ENCODE measurements around the gene NIPAL3.

NIPAL3 gene

DNA sequence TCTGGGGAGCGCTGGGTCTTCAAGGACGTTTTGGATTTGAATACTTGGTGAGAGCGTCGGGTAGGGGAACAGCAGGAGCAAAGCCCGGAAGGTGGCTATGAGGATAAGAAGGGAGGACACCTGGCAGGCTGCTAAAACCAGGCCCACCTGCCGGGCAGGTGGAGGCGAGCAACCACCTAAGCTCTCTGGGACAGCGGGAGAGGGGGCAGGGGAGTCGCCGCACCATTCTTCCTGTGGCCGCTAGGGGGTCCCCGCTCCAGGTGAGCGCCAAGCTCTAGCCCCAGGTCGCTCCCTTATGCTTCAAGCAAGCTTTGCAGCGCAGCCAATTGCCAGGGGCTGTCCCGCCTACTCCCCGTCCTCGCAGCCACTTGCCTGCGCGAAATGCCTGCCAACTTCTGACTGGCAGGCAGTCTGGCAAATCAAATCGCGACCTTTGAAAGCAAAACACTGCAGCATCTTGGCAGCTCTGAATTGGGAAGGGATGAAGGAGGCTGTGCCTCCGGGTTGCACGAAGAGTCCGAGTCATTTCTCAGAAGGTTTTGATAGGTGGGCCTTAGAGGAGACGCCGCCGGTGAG is at the start of gene NIPAL3:
Gene NIPAL3, plus strand, starts transcription at position 469 of the 576 bp plus-strand sequence. CDS start 3,746 bp downstream, outside the sequence.
- DNase-seq (ENCODE audit: low read depth, low spot score) = peak; percentile 98

DNA sequence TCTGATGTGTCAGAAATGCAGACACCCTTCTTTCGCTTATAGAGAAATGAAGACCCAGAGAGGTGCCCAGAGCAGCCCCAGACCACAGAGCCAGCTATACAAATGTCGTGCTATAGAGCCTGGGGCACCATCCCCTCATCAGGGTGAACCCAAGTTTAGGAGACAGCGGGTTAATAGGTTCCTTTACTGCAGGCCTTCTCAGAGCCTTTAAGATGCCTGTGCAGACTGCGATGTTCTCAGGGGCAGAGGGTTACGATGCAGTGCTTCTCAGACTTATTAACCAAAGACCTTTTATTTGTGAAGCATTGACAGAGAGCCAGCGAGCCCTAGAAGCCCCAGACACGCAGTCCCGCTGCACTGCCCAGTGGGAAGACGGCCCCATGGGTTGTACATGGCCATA is 48.9 kb upstream of the NIPAL3 start:
- no peak for DNase-seq (ENCODE audit: low read depth, low spot score)

DNA sequence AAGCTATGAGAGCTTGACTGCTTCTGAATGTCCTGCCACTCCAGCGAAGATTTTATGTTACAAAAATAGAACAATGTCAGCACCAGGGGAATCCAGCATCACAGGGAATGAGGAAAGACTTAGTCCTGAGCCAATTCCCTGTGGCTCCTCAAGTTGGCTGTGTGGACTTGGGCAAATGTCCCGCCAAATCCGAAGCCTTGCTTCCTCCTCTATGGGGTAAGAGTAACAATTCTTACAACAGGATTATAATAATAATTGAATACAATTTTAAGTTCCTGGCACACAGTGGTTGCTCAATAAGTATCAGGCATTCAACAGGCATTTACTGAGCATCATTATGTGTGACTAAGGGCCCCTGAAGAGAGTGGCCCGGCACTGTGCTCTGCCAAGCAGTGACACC is 46.4 kb upstream of the NIPAL3 start:
- no peak for DNase-seq (ENCODE audit: low read depth, low spot score)

DNA sequence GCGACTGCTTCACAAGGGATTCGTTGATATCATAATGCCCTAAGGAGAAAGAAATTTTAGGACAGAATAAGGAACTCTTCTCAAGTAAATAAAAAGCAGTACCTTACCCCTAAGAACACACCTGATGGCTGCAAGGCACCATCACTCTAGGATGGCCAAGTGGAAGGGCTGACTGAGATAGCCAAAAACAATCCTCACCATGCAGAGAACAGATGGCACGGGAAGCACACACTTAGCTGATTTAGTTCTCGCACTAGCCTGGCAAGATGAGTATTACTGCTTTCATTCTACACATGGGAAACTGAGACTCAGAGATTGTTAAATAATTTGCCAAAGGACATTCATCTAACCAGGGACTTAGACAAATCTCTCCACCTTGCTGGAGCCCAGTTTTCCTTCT is 45.8 kb upstream of the NIPAL3 start:
- DNase-seq (ENCODE audit: low read depth, low spot score) = no peak

DNA sequence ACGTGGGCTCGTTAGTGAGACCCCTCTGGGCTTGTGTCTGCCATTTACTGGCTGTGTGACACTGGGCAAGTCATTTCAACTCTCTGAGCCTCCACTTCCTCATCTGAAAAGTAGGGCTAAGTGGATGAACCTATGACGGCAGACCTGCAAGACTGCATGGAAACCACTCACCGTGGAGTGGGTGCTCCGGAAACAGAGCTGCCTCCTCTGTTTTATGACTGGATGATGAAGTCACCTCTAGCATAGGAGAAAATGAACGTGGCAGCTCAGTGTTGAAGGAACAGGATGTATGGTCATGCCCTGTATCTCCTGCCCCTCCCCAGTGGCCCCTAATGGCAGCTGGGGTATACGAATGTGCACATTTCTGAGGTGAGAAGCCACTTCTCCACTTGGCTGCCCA is 42.6 kb upstream of the NIPAL3 start:
- DNase-seq (ENCODE audit: low read depth, low spot score) = no peak

DNA sequence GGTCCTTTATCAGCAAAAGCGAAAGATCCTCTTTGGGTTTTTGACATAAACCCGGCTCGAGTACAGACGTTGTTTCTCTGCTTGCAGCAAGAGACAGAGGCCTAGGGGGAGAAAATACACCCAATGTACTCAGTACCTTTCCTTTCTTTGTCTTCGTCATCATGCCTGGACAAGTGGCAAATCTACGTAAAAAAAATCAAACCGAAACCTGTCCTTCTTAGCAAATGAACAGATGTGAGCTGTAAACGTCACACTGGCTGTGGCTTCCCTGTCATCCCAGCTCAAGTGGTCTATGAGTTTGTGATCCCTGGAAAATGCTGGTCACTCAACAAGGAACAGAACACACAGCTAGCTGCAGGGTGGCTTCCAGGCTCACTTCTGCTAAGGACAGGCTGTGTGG is 41.9 kb upstream of the NIPAL3 start:
- no peak for DNase-seq (ENCODE audit: low read depth, low spot score)

DNA sequence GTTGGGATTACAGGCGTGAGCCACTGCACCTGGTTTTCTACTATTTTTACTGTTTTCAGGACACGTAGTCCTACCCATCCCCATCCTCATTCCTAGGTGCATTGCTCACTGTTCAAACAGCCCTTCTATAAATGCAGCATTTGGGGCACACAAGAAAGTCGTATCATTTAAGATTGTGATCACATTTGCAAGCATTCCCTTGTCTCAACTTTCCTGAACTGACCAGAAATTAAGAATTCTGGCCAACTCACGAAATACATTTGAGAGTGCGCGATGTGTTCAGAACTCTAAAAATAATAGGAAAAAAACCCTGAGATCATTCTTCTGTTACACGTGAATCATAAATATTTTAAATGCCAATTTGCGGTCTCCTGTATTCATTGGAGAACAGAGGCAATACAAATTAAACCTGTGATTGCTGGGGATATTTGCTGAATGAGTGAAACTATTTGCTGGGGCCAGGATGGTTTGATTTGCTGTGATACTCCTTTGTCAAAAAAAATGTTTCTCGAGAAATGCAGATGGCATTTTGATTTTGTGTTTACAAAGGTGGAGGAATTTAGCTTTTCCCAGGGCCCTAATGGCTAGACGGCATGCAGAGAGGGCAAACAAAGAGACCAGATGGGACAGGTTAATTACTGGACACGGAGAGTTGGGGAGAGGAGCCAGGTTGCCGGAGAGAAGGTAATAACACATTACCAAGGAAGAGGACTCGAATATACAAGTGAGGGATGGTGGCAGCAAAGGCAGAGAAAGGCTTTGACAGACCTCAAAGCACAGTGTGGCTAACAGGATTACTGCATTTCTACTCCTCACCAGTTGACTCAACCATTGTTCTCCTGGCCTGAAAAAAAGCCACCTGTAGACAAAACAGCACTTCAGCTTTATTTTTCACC is 40.5 kb upstream of the NIPAL3 start:
- no peak for DNase-seq (ENCODE audit: low read depth, low spot score)

DNA sequence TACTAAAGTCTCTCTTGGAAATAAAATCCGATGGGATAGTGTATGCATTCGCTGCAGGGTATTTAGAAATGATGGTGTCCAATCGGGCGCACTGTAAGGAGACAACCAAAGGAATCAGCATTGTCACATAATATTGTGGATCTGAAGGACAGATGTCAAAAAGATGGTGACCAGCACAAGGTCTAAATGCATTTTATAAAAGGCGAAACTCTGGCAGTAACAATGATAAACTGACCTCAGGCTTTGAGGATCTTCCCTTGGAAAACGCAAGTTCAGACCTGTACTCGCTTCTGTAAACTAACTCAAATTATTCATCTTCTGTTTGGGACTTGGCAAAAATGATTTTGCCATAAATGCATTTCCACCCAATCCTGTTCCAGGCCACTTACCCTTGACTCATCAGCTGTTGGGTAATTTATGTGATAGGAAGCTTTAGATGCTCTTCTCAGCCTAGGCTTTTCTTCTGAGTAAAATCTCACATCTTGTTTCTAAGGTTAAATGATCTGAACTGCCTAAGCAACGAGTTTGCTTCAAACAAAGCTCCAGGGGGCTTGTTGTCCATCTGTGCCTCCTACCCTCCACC is 35.8 kb upstream of the NIPAL3 start:
- DNase-seq (ENCODE audit: low read depth, low spot score) = no peak

DNA sequence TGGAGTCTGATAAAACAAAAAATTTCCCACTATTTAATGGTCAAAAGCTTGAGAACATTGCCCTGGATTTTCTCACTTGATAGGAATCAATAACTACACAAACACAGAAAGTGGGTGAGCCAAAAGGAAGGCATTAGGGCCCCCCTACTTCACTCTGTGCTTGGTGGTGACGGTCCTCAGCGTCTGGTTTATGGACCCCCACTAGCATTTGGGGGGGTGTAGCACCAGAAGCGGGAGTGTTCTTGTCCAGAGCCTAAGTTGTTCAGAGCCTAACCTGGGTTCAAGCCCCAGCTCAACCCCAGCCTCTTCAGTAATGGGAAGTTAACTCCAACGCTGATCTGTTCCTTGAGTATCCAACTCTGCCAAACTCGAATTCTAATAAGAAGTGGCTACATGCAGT is 35.1 kb upstream of the NIPAL3 start:
- DNase-seq (ENCODE audit: low read depth, low spot score) = no peak

DNA sequence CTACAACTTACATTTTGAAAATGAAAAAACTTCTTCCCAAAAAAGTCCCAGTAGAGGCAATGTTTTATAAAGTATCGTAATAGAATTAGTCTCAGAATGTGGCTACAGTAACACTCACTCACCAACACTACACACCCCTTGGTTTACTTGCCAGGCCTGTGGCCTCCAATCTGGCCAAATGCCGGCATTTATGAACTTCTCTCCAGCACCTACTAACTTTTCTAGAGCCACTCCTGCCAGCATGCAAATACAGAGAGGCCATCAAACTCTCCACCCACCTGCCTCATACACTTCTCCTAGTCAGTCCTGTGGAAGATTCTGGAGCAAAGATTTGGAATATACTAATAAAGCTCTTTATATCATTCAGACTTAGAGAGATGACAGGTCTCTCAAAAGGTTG is 34.3 kb upstream of the NIPAL3 start:
- DNase-seq (ENCODE audit: low read depth, low spot score) = no peak

DNA sequence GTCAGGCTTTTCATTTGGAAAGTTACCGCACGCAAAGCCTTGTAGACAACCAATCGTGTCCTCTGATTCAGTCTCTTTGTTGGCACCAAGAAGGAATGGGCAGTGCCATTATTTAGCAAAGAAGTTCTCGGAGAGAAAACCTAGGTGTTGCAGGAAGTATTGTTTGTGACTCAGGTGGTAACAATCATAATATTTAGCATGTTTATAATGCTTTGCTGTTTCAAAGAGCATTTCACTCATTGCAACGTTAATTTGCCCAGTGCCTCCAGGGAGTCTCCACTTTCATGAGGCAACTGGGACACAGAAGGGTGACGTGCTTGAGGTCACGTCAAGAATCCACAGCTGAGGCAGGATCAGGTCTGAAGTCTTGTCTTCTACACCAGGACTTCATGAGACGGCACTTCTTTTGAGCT is 33.4 kb upstream of the NIPAL3 start:
- no peak for DNase-seq (ENCODE audit: low read depth, low spot score)

DNA sequence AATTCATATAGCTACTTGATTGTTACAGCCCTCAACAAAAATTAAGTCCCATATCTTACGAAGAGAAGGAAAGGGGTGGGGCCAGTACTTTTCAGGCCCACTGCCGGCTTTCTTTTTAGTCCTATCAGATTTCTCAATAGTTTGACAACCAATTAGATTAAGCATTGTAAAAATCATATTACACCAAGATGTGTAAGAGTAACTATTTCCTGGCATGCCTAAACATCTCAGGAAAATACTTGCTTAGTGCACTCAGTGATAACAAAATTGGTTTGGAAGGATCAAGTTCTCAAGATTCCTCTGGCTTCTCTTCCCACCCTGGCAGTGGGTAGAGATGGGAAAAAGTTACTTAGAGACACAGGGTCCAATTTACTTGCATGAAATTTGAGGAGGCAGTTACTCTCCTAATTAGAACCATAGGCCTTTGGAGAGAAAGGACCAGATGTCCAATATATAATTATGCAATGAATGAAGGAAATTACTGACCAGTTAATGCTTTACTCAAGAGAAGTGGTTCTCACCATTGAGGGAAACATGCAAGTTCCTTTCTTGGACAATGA is 32.1 kb upstream of the NIPAL3 start:
- no peak for DNase-seq (ENCODE audit: low read depth, low spot score)

DNA sequence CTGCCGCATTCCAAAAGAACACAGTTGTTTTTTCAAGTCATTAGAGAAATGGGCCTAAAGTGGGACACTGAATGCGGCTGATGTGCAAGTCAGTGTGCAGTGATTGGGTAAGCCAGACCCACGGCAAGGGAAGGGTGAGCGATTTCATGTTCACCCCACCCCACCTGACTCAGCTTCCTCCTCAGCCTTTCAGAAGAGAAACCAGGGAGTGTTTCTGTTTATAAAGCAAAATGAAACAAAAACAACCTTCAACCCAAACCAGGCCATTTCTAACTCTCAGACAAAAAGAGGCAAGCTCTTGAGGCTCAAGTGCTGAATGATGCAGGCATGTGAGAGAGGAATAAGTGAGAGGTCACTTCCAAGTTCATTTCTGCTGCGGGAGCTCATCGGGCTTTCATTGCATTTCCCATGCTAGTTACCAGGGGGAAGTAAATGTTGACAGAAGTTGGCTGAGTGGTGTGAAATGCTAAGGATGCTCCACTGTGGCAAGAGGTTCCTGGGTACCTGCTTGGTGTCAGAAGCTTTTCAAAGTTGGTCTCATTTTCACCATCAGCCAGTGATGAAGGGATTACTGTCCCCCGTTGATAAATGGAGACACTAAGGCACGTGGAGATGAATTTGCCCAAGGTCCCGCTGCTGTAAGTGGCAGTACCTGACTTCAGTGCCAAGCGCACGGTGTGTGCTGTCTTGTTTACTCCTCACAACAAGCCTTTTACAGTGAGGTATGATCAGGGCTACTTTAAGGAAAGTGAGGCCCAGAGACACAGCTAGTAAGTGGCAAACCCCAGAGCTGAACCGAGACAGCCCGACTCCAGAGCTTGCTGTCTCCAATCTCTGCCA is 31.1 kb upstream of the NIPAL3 start:
- DNase-seq (ENCODE audit: low read depth, low spot score) = peak; percentile 44

DNA sequence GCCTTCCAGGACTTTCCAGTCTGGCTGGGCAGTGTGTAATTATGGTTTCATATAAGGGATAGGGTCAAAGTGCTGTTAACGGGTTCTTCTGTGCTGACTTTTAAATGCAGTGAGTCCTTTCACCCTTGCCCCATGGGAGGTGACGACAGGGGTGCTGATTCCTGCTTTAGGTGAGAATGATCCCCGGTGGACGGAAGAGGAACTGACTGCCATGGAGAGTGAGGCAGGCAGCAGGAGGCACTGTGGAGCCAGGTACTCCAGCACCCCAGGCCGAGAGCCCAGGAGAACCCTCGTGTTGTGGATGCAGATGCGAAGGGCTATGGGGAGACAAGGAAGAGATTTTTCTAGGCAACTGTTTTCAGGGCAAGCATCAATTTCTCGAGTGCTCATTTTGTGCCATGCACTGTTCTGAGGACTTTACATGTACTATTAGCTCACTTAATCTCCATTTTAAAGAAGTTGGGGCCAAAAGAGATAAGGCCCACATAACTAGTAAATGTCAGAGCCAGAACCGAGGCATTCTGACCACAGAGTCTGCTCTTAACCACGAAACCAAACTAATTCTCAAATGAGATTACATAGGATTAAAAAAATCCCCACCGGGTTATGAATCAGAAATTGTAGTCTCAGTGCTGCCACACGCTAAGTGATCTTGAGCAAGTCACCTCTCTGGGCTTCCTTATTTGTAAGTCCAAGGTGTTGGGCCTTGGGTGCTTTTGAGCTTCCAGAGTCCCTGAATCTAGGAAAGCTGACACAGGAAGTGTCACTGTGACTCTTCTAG is 30.3 kb upstream of the NIPAL3 start:
- DNase-seq (ENCODE audit: low read depth, low spot score) = no peak

DNA sequence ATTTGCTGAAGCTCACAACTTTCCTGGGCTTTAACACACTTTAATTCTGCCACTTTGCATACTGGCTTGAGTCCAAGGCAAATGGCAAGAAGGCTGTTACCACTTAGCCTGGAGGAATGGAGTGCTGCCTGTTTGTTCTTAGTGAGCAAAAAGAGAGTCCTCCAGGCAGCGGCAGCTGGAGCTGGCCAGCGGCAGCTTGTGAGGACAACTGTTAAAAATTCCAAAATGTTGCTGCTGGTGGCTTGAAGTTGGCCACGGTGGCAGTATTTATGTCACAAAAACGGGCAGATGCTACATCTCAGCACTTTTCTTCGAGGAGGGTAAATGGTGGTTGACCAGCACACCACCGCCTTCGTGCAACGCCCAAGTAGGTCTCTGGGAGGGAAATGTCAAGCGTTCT is 29.4 kb upstream of the NIPAL3 start:
- no peak for DNase-seq (ENCODE audit: low read depth, low spot score)

DNA sequence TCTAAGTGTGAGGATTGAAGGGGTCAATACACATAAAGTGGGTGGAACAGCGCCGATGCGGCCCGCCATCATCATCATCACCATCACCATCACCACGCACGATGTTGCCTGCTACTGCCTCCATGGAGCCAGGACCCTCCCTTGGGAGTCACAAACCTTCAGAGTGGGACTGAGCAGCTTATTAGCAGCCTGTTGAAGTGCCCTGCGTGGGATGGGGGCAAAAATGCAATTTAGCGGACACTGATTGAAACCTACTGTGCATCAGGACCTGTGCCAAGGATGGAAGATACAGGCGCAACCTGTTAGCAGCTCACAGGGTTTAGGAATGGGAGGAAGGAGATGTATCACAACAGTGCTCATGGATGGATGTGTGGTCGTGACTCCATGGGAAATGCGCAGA is 28.7 kb upstream of the NIPAL3 start:
- no peak for DNase-seq (ENCODE audit: low read depth, low spot score)

DNA sequence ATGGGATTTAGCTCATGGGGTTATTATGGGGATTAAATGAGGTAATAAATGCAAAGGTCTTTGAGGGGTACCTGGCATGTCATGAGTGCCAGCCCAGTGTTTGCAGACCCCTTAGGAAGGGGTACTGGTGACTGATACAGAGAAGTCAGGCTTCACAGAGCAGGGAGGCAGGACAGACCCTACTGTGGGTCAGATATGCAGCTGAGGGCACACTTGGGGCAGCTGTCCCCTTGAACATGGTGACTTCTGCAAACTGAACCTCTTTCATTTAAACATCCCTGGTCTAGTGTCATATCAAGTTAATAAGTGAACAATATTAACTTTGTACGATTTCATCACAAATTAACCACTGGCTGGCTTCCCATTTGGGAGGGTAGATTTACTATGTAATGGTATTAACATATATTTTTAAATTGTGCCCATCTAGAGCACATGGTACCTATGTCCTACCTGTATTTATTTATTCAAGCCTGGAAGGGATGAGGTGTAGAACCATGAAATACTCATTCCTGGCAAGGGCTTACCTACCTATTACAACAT is 27.9 kb upstream of the NIPAL3 start:
- DNase-seq (ENCODE audit: low read depth, low spot score) = no peak

DNA sequence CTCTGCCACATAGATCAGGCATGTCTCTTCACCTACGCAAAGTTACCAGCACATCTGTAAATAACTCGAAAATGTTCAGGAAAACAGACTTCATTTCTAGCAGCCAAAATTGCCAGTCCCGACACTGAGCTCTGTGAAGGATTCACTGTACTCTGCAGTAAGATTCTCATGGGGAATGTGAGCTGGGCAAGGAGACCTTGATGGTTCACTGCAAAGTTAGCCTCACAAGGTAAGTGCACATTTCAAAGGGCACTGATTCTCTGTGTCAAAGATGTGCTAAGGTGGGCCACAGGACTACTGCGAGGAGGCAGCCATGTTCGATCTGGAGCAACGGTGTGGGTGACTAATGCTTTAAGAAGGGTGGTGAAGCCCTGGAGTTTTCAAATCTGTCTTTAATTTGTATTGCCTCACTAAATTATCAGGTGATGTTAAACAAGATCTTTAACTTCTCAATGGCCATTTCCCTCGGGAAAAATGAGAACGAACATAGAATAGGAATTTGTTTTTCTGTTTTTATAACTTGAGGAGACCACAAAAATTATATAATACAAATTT is 27.2 kb upstream of the NIPAL3 start:
- no peak for DNase-seq (ENCODE audit: low read depth, low spot score)

DNA sequence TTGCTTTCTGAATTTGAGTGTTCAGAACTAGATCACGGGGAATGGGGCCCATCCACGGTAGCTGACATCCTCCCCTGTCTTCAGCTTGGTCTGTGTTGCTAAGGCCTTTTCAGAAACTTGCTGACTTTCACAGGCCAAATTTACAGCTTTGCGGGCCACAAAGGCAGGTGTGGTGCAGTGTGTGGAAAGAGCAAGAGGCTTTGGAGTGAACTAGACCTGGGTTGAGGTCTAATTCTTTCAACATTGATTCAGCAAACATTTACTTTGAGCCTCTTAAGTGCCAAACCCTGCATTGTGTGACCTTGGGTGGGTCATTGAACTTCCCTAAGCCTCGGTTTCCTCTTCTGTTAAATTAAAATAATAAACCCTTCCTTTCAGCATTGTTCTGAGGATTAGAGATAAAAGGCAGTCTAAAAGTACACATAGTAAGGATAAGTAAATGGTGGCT is 26.3 kb upstream of the NIPAL3 start:
- DNase-seq (ENCODE audit: low read depth, low spot score) = no peak
